GM12878 (cell line): Measurements from ENCODE around the gene SGMS1. TPM values are rescaled to one million over a fixed set of nuclear protein-coding genes. Genes with fewer than 3 reads are reported as not detected.

ENCODE experiments used
- ATAC-seq: fragments of 200-7000 bp; cut with Tn5 transposase; 3 replicates; pipeline ENCODE4 v1.9.1; 2020; ENCODE audit warnings: mild to moderate bottlenecking, moderate library complexity
- BruUV-seq: library from RNA; stranded (reverse); fragments of 400-500 nt; replicated peaks from 2 replicates; lab custom pipeline; 2021; lab: Mats Ljungman, UMichigan
- CTCF ChIA-PET: fragments of 300-600 bp; sonication (Branson Sonifier 250); formaldehyde crosslinking; extraction: SDS; loops from one replicate; lab custom pipeline; 2021; ENCODE audit warnings: inconsistent platforms; lab: Yijun Ruan, JAX
- POLR2A ChIA-PET: fragments of 350-600 bp; formaldehyde crosslinking; extraction: SDS; loops from one replicate; lab custom pipeline; 2021; ENCODE audit warnings: inconsistent platforms; lab: Charles Lee
- RAD21 ChIA-PET: fragments of 300-600 bp; sonication (Branson Sonifier 250); formaldehyde crosslinking; loops from one replicate; lab custom pipeline; 2023; ENCODE audit warnings: antibody characterized with exemption; ENCODE audit not compliant: unreplicated experiment; lab: Charles Lee
- SMC1A ChIA-PET: fragments of 300-600 bp; sonication (Branson Sonifier 250); formaldehyde crosslinking; loops from one replicate; lab custom pipeline; 2023; ENCODE audit not compliant: unreplicated experiment, uncharacterized antibody; lab: Charles Lee
- DNase-seq: peaks from one replicate; pipeline ENCODE4 v3.0.0-alpha.2; 2011; ENCODE audit warnings: low read depth, low spot score
- FAIRE-seq: peaks from 3 replicates; lab custom pipeline; 2011; peaks lifted over from hg19 to GRCh38; lab: Jason Lieb, UNC
- H2AFZ ChIP-seq: 2 replicates; pipeline ENCODE4 v1.6.0; 2011; ENCODE audit warnings: low read depth, low read length, control low read depth; ENCODE audit not compliant: control insufficient read depth
- H3K27ac ChIP-seq: 2 replicates; pipeline ENCODE4 v1.5.1; 2011; ENCODE audit warnings: control low read depth; ENCODE audit not compliant: control insufficient read depth, insufficient read depth
- H3K27me3 ChIP-seq, 2 experiments: replicated peaks in 1 of 2; 2 replicates each; pipeline versions ENCODE4 v1.6.0 to v1.6.1; 2011; ENCODE audit warnings: low read length in 1 of 2; ENCODE audit not compliant: control insufficient read depth in 2 of 2, insufficient read depth in 2 of 2
- H3K36me3 ChIP-seq, 2 experiments: 2 replicates each; pipeline ENCODE4 v1.5.1; 2011; ENCODE audit warnings: low read length in 1 of 2; ENCODE audit not compliant: control insufficient read depth in 2 of 2, insufficient read depth in 2 of 2
- H3K4me1 ChIP-seq: 2 replicates; pipeline ENCODE4 v1.6.1; 2011; ENCODE audit warnings: mild to moderate bottlenecking, low read length, moderate library complexity, mixed read lengths; ENCODE audit not compliant: control insufficient read depth, insufficient read depth
- H3K4me2 ChIP-seq: 2 replicates; pipeline ENCODE4 v1.6.0; 2011; ENCODE audit warnings: control low read depth; ENCODE audit not compliant: control insufficient read depth, insufficient read depth
- H3K4me3 ChIP-seq: fragments of 200-600 bp; sonication (generic); 2 replicates; pipeline ENCODE4 v1.5.1; 2016
- H3K79me2 ChIP-seq: 2 replicates; pipeline ENCODE4 v1.6.0; 2011; ENCODE audit warnings: low read length; ENCODE audit not compliant: control insufficient read depth, insufficient read depth
- H3K9ac ChIP-seq: 2 replicates; pipeline ENCODE4 v1.8.0; 2011; ENCODE audit warnings: low read length, control low read depth, mixed read lengths; ENCODE audit not compliant: control insufficient read depth, insufficient read depth
- H3K9me3 ChIP-seq: replicated peaks from 3 replicates; pipeline ENCODE4 v1.5.1; 2011; ENCODE audit warnings: mild to moderate bottlenecking, low read length; ENCODE audit not compliant: control insufficient read depth, insufficient read depth
- H4K20me1 ChIP-seq: 2 replicates; pipeline ENCODE4 v1.6.0; 2011; ENCODE audit not compliant: control insufficient read depth, insufficient read depth
- BCLAF1 ChIP-seq: fragments of 450-650 bp; IDR thresholded peaks from 2 replicates; pipeline ENCODE4 v1.6.1; 2017; ENCODE audit warnings: antibody characterized with exemption, mild to moderate bottlenecking, moderate library complexity
- BMI1 ChIP-seq: fragments of 450-650 bp; IDR thresholded peaks from 2 replicates; pipeline ENCODE4 v1.6.1; 2016; ENCODE audit warnings: mild to moderate bottlenecking, moderate library complexity, borderline replicate concordance
- CBX3 ChIP-seq: fragments of 200-600 bp; sonication (generic); IDR thresholded peaks from 2 replicates; pipeline ENCODE4 v1.6.1; 2016; ENCODE audit warnings: low read depth, borderline replicate concordance
- CEBPZ ChIP-seq: fragments of 150-350 bp; IDR thresholded peaks from 2 replicates; pipeline ENCODE4 v1.6.1; 2016; ENCODE audit warnings: low read depth, low read length
- E2F4 ChIP-seq: IDR thresholded peaks from 2 replicates; pipeline ENCODE4 v1.6.1; 2012; ENCODE audit warnings: low read depth, low read length, improper control_type of control experiment
- MTA2 ChIP-seq: fragments of 450-650 bp; IDR thresholded peaks from 2 replicates; pipeline ENCODE4 v1.6.1; 2016; ENCODE audit warnings: low read depth, mild to moderate bottlenecking, moderate library complexity
- NFXL1 ChIP-seq: fragments of 450-650 bp; IDR thresholded peaks from 2 replicates; pipeline ENCODE4 v1.6.1; 2017; ENCODE audit warnings: antibody characterized with exemption, mild to moderate bottlenecking, borderline replicate concordance
- NR2C1 ChIP-seq: fragments of 450-650 bp; IDR thresholded peaks from 2 replicates; pipeline ENCODE4 v1.6.1; 2017; ENCODE audit warnings: antibody characterized with exemption, mild to moderate bottlenecking, moderate library complexity
- SPI1 ChIP-seq: IDR thresholded peaks from 2 replicates; pipeline ENCODE4 v1.6.1; 2011; ENCODE audit warnings: low read depth, mild to moderate bottlenecking, low read length, moderate library complexity, borderline replicate concordance; ENCODE audit not compliant: insufficient read depth
- SREBF1 ChIP-seq: IDR thresholded peaks from 2 replicates; pipeline ENCODE4 v1.6.1; 2012; ENCODE audit warnings: mild to moderate bottlenecking, low read length
- TAF1 ChIP-seq: IDR thresholded peaks from 2 replicates; pipeline ENCODE4 v1.6.1; 2011; ENCODE audit warnings: mild to moderate bottlenecking, low read depth, low read length, borderline replicate concordance
- ZNF217 ChIP-seq: fragments of 450-650 bp; IDR thresholded peaks from 2 replicates; pipeline ENCODE4 v1.6.1; 2017; ENCODE audit warnings: antibody characterized with exemption, mild to moderate bottlenecking
- ZNF274 ChIP-seq: IDR thresholded peaks from one replicate; pipeline ENCODE4 v1.8.0; 2011; ENCODE audit not compliant: insufficient read length, insufficient read depth
- WGBS: methylation state at CpG from one replicate; pipeline ENCODE4 v1.1.6; 2016; ENCODE audit warnings: low lambda C conversion rate; ENCODE audit not compliant: insufficient replicate concordance, insufficient coverage; ENCODE audit errors: missing lambda C conversion rate; 5-methylcytosine and 5-hydroxymethylcytosine counted together
- in situ Hi-C: fragments of 300-500 bp; cut with MboI; formaldehyde crosslinking; loops from 9 replicates; pipeline ENCODE4 v1.14.3; 2018; ENCODE audit warnings: mixed read lengths
- intact Hi-C: fragments of 100-400 bp; cut with micrococcal nuclease; formaldehyde crosslinking; loops from one replicate; pipeline ENCODE4 v1.14.2; 2022; ENCODE audit not compliant: unreplicated experiment
- polyA plus RNA-seq, 11 experiments: library from polyadenylated mRNA; depleted of rRNA in 4 of 11; unstranded in 6 of 11; stranded (reverse) in 5 of 11; fragments of >200 nt; fragmentation: Nextera tagmentation in 4 of 11; fragmentation: Illumina TruSeq in 1 of 11; extraction: Ambion mirVana in 4 of 11; extraction: Trizol in 1 of 11; gene quantifications; 1 replicate in 1 of 11; 2 replicates in 10 of 11; pipeline versions ENCODE4 v1.2.1 to v1.2.3, GENCODE V29; 2011 to 2016; ENCODE audit warnings: inconsistent platforms in 2 of 11, missing spikeins in 2 of 11, low read depth in 1 of 11
- total RNA-seq, 4 experiments: library from RNA; depleted of rRNA in 3 of 4; stranded (reverse); fragments of >200 nt in 3 of 4; fragmentation: Illumina TruSeq in 1 of 4; extraction: Trizol in 1 of 4; gene quantifications; 2 replicates each; pipeline versions ENCODE4 v1.2.1 to v1.2.3, GENCODE V29; 2013 to 2021

SGMS1 gene
- total and polyA plus RNA-seq, 10 of the 15 experiments (the other 5 are each of a cell fraction or from before 2014, with no cell fraction given), result 1.4 to 14.5 (median 4.9) TPM

- FAIRE-seq (no peak), DNase-seq (no peak), ATAC-seq (no peak)
- H2AFZ ChIP-seq, result no peak overlapping the region
- peaks cover 32% of the 10 kb centered on the region for H3K4me1 ChIP-seq
- no peaks in the 10 kb centered on the region for H4K20me1 ChIP-seq
- 100% methylated on average over 2 of the region's 2 CpGs for WGBS
- H3K27me3 ChIP-seq, result no peaks in the 10 kb centered on the region
- H3K9ac ChIP-seq, result no peak overlapping the region
- no peak overlapping the region for H3K4me2 ChIP-seq
- RAD21 ChIA-PET, result interaction anchor here (0.7 kb wide), 1 partner anchor 10 kb away, joined by 3 read pairs; no protein-coding TSS in a partner anchor
- intact Hi-C loops, result no loop called here
- H3K79me2 ChIP-seq, result no peaks in the 10 kb centered on the region; the same call in 1 of the 2 replicates
- no peaks in the 10 kb centered on the region; a peak in 1 of 4 replicates for H3K36me3 ChIP-seq
- H3K27ac ChIP-seq, result no peak overlapping the region
- no peak overlapping the region for H3K4me3 ChIP-seq
- POLR2A ChIA-PET, result interaction anchor here (0.6 kb wide), 1 partner anchor 58 kb away, joined by 3 read pairs; no protein-coding TSS in a partner anchor
- in situ Hi-C loops, result no loop called here
- TF ChIP-seq E2F4 (no peak), SREBF1 (no peak), CBX3 (no peak), SPI1 (no peak), MTA2 (no peak), NFXL1 (no peak), BCLAF1 (no peak), TAF1 (no peak), CEBPZ (no peak), ZNF217 (no peak), NR2C1 (no peak), ZNF274 (no peak), BMI1 (no peak)
- CTCF ChIA-PET, result interaction anchor here (1.2 to 1.3 kb wide), 2 partner anchors 20 to 95 kb away, joined by 3 read pairs; no protein-coding TSS in a partner anchor
- SMC1A ChIA-PET, result interaction anchor here (1.0 to 2.9 kb wide), 4 partner anchors 20 to 138 kb away, joined by 3 to 15 read pairs (median 4); no protein-coding TSS in a partner anchor
- no peaks in the 10 kb centered on the region for H3K9me3 ChIP-seq
- BruUV-seq, result no TSS peak
Observed at GRCh38 chr10:50515420-50515819, 108.3 kb downstream of the SGMS1 start.
